Thyroid gland (tissue), 4 donors: Measurements from ENCODE around the gene LIX1L. TPM values are rescaled to one million over a fixed set of nuclear protein-coding genes. Genes with fewer than 3 reads are reported as not detected.

ENCODE experiments used
- DNase-seq, 2 donors: peaks; one replicate each; pipeline ENCODE4 v3.0.0-alpha.2; 2019
- H3K27ac ChIP-seq, 3 donors: fragments of 200-600 bp; sonication (generic); 1 replicate in 2 of 3; 2 replicates in 1 of 3; pipeline ENCODE4 v1.5.1; 2016 to 2019; ENCODE audit warnings: mild to moderate bottlenecking in 1 of 3, moderate library complexity in 1 of 3
- H3K27me3 ChIP-seq: fragments of 200-600 bp; sonication (generic); one replicate; pipeline ENCODE4 v1.5.1; 2019
- H3K36me3 ChIP-seq, 2 donors: fragments of 200-600 bp; sonication (generic); one replicate each; pipeline ENCODE4 v1.5.1; 2016 to 2019
- H3K4me1 ChIP-seq, 2 donors: fragments of 200-600 bp; sonication (generic); one replicate each; pipeline ENCODE4 v1.5.1; 2017 to 2019
- H3K4me3 ChIP-seq, 3 donors: fragments of 200-600 bp; sonication (generic); replicated peaks in 1 of 3; 1 replicate in 2 of 3; 2 replicates in 1 of 3; pipeline ENCODE4 v1.5.1; 2016; ENCODE audit warnings: mild to moderate bottlenecking in 1 of 3
- H3K9me3 ChIP-seq: fragments of 200-600 bp; sonication (generic); one replicate; pipeline ENCODE4 v1.5.1; 2017
- CTCF ChIP-seq, 6 experiments: fragments of 200-600 bp in 3 of 6; fragments of 450-650 bp in 3 of 6; sonication (generic) in 3 of 6; IDR thresholded peaks; one replicate each; pipeline ENCODE4 v1.5.1; 2016 to 2019; ENCODE audit warnings: antibody characterized with exemption in 6 of 6, mild to moderate bottlenecking in 2 of 6, inconsistent platforms in 1 of 6, moderate library complexity in 1 of 6
- POLR2A ChIP-seq, 2 donors: fragments of 450-650 bp; IDR thresholded peaks; one replicate each; pipeline ENCODE4 v1.6.1; 2017; ENCODE audit warnings: antibody characterized with exemption in 2 of 2, mild to moderate bottlenecking in 2 of 2, moderate library complexity in 1 of 2
- WGBS, 2 donors: methylation state at CpG; one replicate each; pipeline ENCODE4 v1.1.5; 2017; 5-methylcytosine and 5-hydroxymethylcytosine counted together
- intact Hi-C: fragments of 100-400 bp; cut with DNase I; formaldehyde crosslinking; loops from one replicate; pipeline ENCODE4 v1.15.1; 2023
- total RNA-seq, 4 donors: library from RNA; depleted of rRNA; stranded (reverse); fragments of >200 nt; gene quantifications; one replicate each; pipeline ENCODE4 v1.2.3, GENCODE V29; 2016

The LIX1L gene
- total RNA-seq, 4 donors from 2014 or later = 18.7 to 26.9 (median 20.3) TPM

DNA sequence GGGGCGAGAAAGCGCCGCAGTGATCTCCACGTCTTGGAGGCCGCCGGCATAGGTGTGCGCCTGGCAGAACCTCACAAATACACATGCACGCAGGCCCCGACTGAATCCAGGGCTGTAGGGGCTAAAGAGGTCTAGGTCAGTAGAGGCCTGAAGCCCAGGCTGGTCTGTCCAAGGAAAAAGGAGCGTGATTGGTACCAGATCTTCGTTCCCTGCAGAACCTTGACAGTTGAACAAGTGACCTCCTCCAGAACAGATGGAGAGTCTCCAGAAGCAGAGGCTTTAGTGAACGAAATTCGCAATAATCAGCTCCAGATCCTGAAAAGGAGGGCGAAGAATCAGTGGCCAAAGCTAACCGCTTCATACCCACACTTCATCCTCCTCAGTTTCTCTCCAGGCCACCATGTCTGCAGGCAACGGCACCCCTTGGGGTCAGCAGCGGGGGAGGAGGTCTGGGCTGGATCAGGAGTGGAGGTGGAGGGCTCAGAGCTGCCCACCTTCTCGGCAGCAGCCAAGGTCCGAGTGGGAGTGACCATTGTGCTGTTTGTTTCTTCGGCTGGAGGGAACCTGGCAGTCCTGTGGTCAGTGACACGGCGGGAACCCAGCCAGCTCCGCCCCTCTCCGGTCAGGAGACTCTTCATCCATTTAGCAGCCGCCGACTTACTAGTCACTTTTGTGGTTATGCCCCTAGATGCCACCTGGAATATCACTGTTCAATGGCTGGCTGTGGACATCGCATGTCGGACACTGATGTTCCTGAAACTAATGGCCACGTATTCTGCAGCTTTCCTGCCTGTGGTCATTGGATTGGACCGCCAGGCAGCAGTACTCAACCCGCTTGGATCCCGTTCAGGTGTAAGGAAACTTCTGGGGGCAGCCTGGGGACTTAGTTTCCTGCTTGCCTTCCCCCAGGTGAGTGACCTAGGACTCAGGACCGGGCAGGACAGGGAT is 38.6 kb downstream of the LIX1L start:
- Histone ChIP-seq H3K4me1 (peaks cover 17 to 19% of the 10 kb centered on the region in 2 donors), H3K27ac (peak overlapping the region; percentile 48 to 96 (median 94)), H3K9me3 (no peaks in the 10 kb centered on the region), H3K36me3 (peaks cover 0 to 11% of the 10 kb centered on the region in 2 donors), H3K27me3 (no peaks in the 10 kb centered on the region), H3K4me3 (peak overlapping the region; percentile 33 to 88 (median 80))
- TF ChIP-seq POLR2A (IDR thresholded peaks at IDR 0.05) (peak in 1 of 2 donors; percentile 50), CTCF (IDR thresholded peaks at IDR 0.05) (peak in 2 of 6 experiments; percentile 10 to 26)
- DNase-seq = peak; percentile 81
- WGBS, 2 donors = 3 to 5% methylated on average over 22 to 32 of the region's 33 CpGs
- intact Hi-C loops = loop anchor here (5.0 kb wide), 1 partner anchor 38 kb away; the partner anchor contains the start of gene LIX1L

- peak within 1 kb of the TSS; percentile 33 to 88 (median 80) for H3K4me3 ChIP-seq
- no peaks in the 10 kb centered on the region for H3K27me3 ChIP-seq
- no peaks in the 10 kb centered on the region for H3K9me3 ChIP-seq
- DNase-seq = peak; percentile 91 to 92
- peaks cover 0 to 11% of the 10 kb centered on the region in 2 donors for H3K36me3 ChIP-seq
- 0 to 2% methylated on average over 19 to 43 of the region's 51 CpGs for WGBS, 2 donors
- TF ChIP-seq CTCF (IDR thresholded peaks at IDR 0.05) (no peak), POLR2A (IDR thresholded peaks at IDR 0.05) (peak in 1 of 2 donors; percentile 66)
- H3K27ac ChIP-seq = peak within 1 kb of the TSS; percentile 48 to 96 (median 94)
- H3K4me1 ChIP-seq = peaks cover 17 to 19% of the 10 kb centered on the region in 2 donors
- intact Hi-C loops = loop anchor here (5.0 kb wide), 1 partner anchor 39 kb away; the partner anchor contains the start of gene LIX1L
These were observed 39.4 kb downstream of the LIX1L start, which contains the start of gene PEX11B for GRCh38 chr1:145918144-145918991. PEX11B (minus strand) TSS chr1:145918717; CDS start chr1:145918688, 29 bp downstream.

GRCh38 chr1:145917595-145917994 is 40.2 kb downstream of the LIX1L start:
- no peak for DNase-seq
- H3K36me3 ChIP-seq = peaks cover 0 to 11% of the 10 kb centered on the region in 2 donors
- intact Hi-C loops = loop anchor here (5.0 kb wide), 1 partner anchor 40 kb away; the partner anchor contains the start of gene LIX1L

GRCh38 chr1:145916745-145917144 is 41.1 kb downstream of the LIX1L start:
- Histone ChIP-seq H3K9me3 (no peaks in the 10 kb centered on the region), H3K27ac (no peak overlapping the region), H3K27me3 (no peaks in the 10 kb centered on the region), H3K36me3 (peaks cover 5 to 17% of the 10 kb centered on the region in 2 donors), H3K4me1 (peaks cover 17 to 19% of the 10 kb centered on the region in 2 donors), H3K4me3 (no peak overlapping the region)
- no peak for DNase-seq
- intact Hi-C loops = loop anchor here (5.0 kb wide), 1 partner anchor 41 kb away; the partner anchor contains the start of gene LIX1L
- 80 to 83% methylated on average over 5 of the region's 5 CpGs for WGBS, 2 donors
- TF ChIP-seq POLR2A (IDR thresholded peaks at IDR 0.05) (no peak), CTCF (IDR thresholded peaks at IDR 0.05) (no peak)

More at GRCh38 chr1:145917595-145917994, 40.2 kb downstream of the LIX1L start:
- Histone ChIP-seq H3K4me1 (peaks cover 17 to 19% of the 10 kb centered on the region in 2 donors), H3K4me3 (peak overlapping the region in 2 of 3 donors; percentile 80 to 88), H3K9me3 (no peaks in the 10 kb centered on the region), H3K27ac (peak overlapping the region in 2 of 3 donors; percentile 94 to 96), H3K27me3 (no peaks in the 10 kb centered on the region)
- 73 to 83% methylated on average over 5 of the region's 5 CpGs for WGBS, 2 donors
- TF ChIP-seq POLR2A (IDR thresholded peaks at IDR 0.05) (no peak), CTCF (IDR thresholded peaks at IDR 0.05) (no peak)
